SKM-1 (cell line): ENCODE data around the gene GSAP.
A peak's percentile ranks its signal among the peaks of the same experiment; 100 is the strongest.
"Not testable (repeated sequence)": the region's sequence is repeated elsewhere in the genome, so short reads cannot be mapped to it uniquely, and the experiment has no call there.

Experiments
- DNase-seq: peaks from one replicate; lab custom pipeline; 2025; ENCODE audit not compliant: unreplicated experiment; lab: John Stamatoyannopoulos, UW

GSAP gene

DNA sequence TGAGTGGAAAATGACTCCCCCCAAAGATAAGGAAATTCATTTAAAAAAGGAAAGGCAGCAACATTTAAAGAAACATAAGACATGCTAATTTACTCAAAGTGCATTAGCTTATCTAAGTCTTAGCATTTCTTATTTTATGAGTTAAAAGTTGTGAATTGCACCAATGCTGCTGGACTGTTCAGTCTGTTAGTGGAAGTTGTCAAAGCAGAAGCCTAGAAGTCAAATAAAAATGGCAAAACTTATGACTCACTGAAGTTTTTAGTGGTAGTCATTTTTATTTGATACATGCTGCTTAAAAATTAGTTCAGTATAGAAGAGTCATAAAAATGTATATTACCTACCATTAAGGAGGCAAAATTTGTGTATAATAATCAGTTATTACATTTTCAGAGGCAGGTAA is 125.7 kb downstream of the GSAP start:
- DNase-seq: no peak

DNA sequence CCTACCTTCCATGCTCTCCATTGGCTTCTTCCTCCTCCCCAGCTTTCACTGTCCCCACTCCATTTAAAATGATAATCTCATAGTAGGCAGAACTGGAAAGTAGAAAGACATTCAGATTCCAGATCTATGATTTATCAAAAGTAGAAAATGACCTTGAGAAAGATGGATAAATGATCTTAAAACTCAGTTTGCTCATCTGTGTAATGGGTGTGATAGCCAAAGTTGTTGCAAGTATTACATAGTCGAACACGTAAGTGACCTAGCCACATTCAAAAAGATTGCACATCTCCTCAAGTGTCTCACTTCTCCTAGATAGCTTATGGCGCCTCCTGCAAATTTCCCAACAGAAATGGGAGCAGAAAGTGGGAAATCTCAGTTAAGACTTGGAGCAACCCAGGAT is 126.8 kb downstream of the GSAP start:
- DNase-seq: no peak

DNA sequence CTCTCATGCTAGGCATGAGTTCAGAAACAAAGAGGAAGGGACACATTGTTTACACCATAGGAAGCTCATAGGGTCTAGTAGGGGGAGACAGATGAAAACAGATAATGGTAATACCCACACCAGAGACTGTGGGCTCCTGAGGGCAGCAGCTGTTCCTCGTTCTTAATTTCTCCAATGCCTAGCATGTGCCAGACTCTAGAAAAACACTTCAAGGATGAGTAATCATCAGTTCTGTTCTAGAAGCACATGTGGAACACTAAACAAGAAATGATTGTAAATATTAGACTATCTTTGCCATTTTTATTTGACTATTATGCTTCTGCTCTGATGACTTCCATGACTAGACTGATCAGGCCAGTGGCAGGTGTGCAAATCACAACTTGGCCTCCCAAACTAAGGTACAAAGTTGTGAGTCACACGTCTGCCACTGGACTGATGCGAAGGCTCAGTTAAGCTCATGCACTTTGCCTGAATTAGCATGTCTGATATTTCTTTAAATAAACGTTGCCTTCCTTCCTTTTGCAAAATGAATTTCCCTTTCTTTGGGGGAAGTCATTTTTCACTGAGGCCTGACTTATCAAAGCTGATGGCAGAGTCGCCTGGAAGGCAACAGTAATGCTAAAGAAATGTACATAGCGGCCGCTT is 127.4 kb downstream of the GSAP start:
- DNase-seq: no peak

DNA sequence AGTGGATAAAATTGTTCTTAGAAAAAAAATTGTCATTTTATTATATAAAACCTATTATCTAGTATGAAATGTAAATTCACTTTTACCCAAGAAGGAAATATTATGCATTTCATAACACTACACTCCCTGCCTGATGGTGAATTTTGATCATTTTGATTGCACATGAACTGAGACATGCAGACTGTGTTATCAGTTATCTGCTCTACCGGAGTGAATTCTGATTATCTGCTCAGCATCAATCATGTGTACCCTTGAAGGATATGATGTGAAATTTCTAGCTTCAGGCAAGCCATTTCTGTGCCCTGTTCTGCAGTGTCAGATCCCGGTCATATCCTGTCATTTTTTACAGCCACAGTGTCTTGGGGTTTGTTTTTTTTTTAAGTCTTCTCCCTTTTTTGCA is 131.5 kb downstream of the GSAP start:
- no peak for DNase-seq

DNA sequence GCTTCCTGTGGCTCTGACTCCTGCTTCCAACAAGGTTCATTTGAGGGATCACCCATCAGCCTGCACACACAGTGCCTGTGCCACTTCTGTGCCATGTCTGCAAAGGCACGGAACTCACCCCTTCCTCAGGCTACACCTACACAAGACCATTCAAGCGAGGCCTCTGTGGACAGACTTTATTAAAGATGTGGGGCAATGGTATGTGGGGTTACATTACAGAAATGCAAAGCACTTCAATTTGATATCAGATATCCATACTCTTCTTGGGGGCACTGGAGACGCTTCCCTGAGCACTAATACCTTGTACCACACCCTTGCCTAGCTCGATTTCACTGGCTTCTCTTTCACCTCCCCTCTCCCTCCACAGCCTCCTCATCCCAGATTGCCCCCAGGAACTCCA is 132.1 kb downstream of the GSAP start:
- no peak for DNase-seq

DNA sequence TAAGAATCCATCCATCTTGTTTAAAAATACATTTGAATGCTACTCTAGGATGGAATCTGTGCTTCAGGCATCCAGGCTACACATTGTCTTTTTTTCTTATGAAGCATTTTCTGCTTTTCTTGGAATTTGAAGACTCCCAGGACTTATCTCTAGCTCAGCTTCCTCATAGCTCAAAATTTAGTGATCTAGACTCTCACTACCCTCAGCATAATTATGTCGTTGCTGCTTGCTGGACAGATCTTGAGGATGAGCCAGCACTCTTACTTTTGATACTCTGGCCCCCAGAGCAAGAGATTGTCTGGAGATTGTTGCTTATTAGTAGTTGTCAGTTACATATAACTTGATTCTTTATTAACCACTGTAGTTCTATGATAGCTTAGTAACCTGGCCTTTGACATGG is 133.3 kb downstream of the GSAP start:
- DNase-seq: no peak

DNA sequence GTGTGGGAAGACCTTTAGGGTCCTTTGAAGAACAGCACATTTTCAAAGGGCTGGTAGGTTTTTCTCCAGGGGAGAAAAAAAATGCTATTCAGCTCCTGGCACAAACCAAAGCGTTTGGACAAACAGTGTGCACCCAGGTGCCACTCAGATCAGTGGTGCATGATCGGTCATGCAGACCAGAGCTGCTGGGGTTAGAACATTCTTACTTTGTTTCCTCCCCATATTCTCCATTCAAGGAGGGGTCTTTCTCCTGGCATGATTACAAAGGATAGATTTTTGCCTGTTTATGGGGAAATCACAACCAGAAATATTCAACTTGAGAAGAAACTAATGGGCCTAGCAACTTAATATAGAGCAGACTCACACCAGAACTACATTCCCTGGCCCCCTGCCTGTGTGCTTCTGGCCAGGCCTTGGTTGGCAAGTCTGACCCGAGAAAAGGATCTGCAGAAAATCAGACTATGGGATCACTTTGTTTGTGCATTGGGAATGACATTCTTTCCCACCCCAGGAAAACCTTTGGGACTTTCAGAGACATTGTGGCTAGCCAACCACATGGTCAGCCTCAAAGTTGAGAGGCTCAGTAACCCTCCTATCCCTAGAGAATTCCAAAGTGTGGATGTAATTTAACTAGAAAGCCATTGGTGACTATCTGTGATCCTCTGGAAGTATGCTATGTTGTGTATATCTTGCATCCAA is 134.2 kb downstream of the GSAP start:
- DNase-seq: no peak

DNA sequence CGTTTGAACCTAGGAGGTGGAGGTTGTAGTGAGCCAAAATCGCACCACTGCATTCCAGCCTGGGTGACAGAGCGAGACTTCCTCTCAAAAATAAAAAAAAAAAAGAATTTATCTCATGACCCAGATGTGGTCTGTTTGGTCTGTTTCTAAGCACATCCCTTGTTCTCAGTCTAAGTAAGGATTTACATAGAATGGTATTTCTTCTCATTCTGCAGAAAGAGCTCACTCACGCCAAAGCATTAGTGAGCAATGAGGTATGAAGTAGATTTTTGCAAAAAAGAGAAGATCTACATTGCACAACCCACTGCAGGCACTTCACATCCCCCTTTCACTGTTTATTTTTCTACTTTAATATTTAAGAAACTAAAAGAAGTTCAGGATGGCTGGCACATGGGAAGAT is 140.0 kb downstream of the GSAP start:
- DNase-seq: peak; percentile 13

DNA sequence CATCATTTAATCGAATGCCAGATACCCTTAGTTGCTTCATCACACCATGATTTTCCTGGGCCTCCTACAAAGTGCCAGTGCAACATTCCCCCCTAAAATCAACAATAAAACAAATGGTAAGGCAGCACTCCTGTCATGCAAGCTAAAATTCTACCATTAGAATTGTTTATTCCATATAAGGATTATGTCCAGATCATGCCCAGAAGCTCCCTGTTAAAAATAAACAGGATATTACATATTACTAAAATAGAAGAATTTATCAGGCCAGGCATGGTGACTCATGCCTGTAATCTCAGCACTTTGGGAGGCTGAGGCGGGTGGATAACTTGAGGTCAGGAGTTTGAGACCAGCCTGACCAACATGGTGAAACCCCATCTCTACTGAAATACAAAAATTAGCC is 140.5 kb downstream of the GSAP start:
- not testable (repeated sequence) for DNase-seq

DNA sequence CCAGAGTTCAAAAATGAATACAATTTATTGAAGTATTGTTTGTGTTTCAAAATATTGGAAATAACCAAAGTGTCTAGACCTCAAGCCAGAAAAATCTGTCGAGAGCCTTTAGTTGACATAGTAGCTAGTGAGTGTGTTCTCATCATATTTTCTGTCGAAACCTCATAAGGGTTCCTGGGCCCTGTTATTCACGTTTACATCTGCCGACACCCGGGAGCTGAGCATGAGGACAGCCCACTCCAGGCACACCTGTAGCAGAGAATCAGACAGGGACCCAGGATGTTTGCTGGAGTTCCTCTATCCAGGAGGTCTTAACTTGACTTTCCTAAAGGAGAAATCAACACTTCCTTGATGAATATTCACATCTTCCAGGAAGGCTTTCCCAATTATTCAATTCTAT is 144.4 kb downstream of the GSAP start:
- DNase-seq: no peak

DNA sequence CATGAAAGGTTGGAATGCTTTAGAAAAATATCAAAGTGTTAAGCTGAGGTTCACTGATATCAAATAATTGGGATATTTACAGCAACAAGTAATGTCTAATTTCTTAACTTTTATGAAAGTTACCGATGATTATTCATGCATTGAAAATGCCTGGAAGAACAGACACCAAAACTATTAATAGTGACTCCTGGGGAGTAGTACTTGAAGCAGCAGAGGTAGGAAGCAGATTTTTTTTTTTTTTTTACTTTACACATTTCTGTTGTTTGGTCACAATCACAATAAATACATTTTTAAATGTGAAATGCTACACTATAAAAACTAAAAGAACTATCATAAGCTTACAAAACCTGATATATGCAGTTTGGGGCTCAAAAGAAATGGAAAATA is 146.1 kb downstream of the GSAP start:
- no peak for DNase-seq

DNA sequence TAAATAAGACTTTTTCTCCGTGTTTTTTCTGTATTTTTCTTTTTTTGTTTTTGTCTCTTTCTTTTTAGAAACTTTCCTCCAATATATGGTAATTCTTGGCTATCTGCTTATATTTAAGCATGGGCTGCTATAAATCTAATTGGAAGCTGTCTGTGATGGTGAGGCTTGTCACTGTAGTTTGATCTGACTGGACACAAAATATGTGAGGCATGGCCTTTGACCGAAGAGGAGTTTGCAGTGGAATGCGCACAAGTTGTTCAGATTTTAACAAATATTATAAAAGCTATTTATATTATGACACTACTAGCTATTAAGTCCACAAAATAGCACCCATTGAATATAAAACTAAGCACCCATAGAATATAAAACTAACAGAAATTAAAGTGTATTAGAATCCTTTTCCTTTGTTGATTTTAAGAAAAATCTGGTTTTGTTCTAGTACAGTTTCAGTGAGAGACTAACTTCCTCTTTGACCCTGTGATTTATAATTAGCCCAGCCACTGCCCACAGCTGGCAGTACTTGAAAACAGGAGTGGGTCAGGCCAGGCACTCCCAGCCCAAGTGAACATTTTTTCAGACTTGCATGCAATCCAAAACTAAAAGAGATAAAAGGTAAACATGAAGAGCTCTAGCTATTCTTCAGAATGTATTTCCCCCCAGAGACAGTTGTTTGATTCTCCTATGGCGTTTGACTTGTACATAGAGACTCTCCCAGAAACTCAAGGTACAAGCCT is 146.6 kb downstream of the GSAP start:
- no peak for DNase-seq

DNA sequence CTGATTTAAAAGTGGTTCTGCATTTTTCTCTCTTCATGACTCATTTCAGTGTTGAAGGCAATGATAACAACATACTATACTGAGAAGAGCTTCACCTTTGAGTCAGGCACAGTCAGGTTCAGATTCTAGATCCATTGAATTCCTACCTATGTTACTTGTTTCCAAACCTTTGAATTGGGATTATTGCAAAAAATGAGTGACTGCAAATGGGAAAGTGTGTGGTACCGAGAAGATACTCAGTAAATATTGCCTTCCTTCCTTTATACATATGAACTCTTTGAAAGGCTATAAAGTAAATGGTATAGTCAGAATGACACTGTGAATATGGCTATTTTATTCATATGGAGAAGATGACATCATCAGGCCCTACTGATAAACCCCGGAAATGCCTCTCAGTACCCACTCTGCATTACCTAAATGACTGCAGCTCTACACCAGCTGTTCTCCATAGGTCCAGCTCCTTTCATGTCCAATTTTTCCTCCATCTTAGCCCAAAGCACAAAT is 149.8 kb downstream of the GSAP start:
- DNase-seq: no peak

DNA sequence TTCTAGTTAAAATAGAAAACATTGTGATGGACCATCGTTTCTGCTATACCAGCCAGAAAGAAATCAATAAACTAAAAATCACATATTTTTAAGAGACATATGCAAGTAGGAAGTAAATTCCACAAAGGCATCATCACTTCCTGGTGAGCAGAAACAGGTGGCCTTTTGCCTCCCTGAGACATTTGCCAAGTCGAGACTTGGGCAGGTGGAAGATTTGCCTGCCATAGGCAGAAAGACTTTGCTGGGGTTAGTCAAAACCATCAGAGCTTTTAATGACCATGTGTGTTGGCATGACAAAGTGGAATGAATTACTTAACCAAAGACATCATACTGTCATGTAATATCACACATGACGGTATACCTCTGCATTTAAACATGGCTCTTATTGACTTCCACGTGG is 150.5 kb downstream of the GSAP start:
- no peak for DNase-seq

DNA sequence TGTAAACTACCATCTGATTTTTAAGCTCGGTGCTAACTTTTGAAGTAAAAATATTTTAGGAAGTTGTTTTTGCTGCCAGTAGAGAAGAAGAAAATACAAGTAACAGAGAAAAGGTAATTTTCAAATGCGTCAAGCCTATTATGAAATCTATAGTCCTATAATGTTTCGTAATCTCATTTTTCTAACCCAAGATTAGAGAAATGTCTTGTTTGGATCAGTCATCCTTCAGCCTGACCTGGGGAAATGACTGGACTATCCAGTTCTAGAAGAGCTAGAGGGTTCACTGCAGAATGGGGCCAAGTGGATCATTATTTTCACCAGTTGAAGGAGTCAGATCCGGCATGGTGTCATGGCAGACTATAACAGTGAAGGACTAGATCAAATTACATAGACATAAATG is 153.8 kb downstream of the GSAP start:
- no peak for DNase-seq
